GM18499 (cell line): ENCODE data around the gene DHRS3.

Experiments used
- ATAC-seq: cut with Tn5 transposase; IDR thresholded peaks from one replicate; pipeline ENCODE4 v1.9.1; 2021; ENCODE audit warnings: moderate number of reproducible peaks; ENCODE audit not compliant: insufficient read depth, unreplicated experiment

Gene DHRS3

DNA sequence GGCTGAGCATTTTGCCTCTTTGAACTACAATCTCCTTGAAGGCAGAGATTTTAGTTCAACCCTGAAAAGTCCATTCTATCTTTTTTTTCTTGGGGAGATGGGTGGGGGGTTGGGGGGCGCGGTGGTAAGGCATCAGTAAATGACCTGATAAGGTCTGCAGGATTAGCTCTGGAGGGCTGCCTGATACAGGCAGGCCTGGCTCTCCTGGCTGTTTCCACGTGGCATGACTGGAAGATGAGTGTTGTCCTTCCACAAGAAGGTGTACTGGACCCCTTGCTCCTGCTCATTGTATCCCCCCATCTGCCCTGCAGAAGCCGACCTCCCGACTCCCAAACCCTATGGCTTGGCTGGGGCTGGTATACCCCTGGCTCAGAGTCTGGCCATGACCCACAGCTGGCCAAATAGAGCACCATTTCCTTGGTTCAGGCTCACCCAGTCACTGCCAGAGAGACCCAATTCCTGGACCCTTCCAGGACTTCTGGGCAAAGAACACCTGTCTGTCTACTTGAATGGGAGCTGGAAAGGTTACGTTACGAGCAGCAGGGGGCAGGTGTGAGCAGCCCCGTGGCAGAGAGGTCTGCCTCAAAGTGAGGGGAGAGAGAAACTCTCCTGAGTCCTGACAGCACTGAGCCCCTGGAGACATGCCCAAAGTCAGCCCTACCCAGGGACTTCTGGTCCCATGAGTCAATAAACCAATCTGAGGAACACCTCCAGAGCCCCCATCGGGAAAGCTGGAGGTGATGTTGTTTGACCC lies 17.0 kb downstream of the DHRS3 start:
- no peak for ATAC-seq

DNA sequence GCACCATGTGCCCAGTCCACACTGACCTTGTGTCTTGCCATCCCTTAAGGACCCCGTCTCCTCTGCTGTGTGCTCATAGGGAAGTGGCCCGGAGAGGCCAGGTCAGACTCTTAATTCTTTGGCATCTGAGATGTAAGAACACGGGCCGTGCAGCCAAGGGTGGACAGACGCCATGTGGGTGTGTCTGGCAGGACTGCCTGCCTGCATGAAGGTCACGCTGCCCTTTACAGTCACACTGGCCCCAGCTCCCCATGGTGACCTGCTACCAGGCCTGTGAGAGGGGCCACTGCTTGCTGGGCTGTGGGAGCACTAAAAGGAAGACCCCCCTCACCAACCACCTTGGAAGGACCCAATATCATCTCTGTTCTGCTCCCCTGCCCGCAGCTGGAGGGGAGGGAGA lies 17.7 kb downstream of the DHRS3 start:
- no peak for ATAC-seq

DNA sequence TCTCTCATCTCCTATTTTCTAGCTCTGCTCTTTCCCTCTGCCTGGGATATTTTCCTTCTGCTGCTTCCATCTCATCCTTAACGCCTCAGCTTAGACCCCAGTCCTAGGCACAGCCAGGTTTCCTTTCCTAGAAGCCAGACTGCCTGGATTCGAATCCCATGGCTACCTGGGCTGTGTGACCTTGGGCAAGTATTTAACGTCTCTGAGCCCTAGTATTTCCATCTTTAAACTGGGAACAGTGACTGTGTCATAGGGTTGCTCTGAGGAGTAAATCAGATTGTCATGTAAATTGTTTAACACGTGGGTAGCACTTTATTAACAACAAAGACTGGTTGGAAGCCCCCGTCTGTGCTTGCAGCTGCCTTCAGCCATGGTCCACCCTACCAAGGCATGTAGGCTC lies 18.4 kb downstream of the DHRS3 start:
- no peak for ATAC-seq

DNA sequence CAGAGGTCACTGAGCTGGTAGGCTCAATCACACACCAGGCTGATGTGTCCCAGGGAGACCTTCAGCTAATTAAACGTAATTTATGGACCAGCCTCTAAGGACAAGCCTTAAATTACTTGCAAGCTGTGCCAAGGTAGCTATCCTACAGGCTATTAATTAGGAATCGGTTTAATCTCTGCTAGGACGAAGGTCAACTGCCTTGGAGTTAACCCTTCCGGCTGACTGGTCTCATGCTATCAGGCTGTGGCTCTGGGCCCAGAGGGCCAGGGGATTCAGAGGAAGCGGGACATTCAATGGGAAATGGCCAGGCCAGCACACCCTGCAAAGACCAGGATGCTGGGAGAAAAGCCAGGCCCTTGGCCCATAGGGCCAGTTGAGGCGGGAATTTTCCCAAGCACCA lies 19.0 kb downstream of the DHRS3 start:
- ATAC-seq, result no peak

DNA sequence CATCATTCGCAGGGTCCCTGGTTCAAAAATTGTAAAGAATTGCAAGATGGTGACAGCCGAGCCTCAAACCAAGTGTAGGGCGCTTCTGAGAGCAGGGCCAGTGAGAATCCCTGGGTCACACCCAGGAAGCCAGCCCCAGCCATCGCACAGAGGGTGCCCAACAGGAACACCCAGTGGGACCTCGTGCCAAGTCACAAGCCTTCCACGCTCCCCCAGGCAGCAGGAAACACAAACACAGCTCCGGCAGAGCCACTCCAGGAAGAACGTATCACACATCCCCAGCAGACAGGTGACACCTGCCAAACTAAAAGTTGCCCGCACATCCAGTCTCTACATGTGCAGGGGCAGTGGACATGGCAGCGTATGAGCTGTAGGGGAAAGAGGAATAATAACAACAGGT lies 20.2 kb downstream of the DHRS3 start:
- no peak for ATAC-seq

DNA sequence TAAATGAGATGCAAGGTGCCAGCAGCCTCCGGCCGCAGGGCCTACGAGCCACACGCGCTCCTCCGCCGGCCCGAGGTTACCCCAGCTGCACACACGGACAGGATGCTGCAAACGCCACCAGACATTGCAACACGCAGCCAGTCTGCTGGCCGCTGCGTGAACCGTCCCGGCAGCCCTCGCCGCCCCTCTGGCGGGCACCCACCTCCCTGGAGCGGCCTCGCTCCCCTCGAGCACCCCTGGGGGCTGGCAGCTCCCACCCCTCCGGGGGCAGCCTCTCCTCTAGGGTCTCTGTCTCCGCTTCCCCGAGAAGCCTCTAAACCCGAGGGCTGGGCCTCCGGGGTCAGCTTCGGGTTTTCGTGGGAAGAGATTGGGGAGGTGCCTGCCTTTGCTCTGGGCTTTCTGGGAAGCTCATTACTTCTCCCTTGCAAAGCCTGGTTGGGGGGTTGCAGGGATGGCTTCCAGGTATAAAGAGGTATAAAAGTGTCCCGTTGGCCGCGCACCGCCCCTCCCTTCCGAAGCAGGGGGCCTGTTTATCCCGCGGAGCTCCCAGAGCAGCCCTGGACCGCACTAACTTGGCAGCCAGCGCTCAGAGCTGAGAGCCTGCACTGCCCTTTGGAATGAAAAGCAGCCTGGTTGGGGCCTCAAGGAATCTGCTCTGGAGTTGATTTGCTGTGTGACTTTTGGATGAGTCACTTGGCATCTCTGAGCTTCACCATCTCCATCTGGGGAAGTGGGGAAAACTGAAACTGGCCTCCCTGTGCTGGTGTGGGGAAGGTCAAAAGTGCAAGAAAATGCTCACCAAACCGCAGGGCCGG lies 21.8 kb downstream of the DHRS3 start:
- ATAC-seq, result no peak

DNA sequence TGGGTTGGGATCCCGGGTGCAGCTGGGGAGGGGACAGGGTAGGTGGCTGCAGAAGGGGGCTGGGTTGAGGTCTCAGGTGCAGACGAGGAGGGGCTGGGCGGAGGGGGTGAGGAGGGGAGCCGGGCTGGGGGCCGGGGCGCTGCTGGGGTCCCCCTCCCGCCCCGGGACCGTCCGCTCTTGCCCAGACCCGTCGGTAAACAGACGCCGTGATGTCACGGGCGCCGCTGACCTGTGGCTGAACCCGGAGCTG lies 22.3 kb downstream of the DHRS3 start:
- no peak for ATAC-seq

DNA sequence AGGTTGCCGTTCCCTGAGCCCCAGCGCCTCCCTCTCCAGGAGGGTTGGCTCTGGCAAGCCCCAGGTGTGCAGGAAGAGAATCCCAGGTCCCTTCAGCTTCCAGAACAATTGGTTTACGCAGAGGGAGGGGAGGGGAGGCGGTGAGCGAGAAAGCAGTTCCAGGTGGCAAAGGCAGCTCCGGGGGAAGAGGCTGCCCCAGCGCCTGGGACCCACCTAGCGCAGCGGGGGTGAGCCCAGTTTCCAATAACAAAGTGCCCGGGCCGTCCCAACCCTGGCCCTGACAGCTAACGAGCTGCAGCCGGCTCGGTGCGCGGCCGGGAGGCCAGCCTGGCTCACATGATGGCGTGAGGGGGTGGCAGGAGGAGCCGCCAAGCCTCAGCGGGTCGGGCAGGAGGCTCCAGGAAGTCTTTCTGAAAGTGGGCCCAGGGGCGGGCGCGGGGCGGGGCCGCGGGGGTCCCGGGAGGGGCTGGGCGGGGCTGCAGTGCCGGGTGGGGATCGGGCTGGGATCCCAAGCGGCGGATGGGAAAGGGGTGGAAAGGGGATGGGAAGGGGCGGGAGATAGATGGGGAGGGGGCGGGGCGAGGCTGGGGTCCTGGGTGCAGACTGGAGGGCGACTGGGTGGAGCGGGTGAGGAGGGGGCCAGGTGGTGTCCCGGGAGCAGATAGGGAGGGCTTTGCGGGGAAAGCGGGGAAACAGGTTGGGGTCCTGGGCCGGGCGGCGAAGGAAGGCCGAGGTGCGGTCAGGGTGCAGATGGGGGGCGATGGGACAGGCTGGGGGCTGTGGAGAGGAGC lies 22.8 kb downstream of the DHRS3 start:
- ATAC-seq, result no peak

- no peak for ATAC-seq
Observed at GRCh38 chr1:12594490-12594889, 23.5 kb downstream of the DHRS3 start.

GRCh38 chr1:12593621-12594066 lies 24.4 kb downstream of the DHRS3 start:
- ATAC-seq, result no peak

DNA sequence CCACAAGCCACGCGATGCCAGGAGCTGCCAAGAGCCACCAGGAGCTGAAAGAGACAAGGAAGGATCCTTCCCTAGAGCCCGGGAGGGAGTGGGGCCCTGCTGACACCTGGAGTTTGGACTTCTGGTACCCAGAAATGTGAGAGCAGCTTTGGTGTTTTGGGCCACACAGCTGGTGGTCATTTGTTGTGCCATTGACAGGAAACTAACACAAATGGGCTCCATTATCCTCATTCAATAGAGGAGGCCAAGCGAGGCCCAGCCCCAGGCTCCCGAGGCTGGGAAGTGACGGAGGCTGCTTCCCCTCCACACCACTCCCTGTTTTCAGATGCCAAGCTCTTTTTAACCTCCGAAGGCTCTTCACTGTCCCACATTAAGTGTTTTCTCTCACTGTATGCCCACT lies 25.5 kb downstream of the DHRS3 start:
- no peak for ATAC-seq

DNA sequence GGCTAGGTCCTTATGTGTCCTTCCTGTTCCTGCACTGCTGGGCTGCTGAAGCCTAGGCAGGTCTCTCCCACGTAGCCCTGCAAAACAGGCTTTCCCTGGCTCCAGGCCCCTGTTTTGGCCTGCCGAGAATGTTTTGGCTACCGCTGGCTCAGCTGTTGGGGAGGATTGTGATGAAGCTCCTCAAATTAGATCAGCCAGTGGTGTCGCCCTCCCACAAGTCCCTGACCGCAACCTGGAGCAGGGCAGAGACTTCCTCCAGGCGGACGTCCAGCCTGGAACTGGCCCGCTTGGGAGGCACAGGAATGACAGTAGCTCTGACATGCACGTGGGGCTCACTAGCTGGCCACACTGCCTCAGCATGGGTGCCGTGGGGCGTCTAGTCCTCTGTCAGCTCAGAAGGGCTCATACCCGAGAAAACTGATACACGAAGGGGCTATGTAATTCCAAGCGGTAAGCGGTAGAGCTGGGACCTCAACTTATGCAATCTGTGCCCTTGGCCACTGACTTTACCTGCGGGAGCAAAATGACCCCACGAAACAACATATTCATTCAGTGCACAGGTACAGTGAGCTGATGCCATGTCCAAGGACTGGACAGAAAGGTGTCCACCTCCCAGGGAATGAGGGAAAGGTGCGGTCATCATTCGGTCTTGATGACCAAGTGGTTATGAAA lies 26.6 kb downstream of the DHRS3 start:
- ATAC-seq, result no peak

- no peak for ATAC-seq
Observed at GRCh38 chr1:12588695-12589094, 29.3 kb downstream of the DHRS3 start.

- ATAC-seq, result no peak
Observed at GRCh38 chr1:12587981-12588640, 29.9 kb downstream of the DHRS3 start.

DNA sequence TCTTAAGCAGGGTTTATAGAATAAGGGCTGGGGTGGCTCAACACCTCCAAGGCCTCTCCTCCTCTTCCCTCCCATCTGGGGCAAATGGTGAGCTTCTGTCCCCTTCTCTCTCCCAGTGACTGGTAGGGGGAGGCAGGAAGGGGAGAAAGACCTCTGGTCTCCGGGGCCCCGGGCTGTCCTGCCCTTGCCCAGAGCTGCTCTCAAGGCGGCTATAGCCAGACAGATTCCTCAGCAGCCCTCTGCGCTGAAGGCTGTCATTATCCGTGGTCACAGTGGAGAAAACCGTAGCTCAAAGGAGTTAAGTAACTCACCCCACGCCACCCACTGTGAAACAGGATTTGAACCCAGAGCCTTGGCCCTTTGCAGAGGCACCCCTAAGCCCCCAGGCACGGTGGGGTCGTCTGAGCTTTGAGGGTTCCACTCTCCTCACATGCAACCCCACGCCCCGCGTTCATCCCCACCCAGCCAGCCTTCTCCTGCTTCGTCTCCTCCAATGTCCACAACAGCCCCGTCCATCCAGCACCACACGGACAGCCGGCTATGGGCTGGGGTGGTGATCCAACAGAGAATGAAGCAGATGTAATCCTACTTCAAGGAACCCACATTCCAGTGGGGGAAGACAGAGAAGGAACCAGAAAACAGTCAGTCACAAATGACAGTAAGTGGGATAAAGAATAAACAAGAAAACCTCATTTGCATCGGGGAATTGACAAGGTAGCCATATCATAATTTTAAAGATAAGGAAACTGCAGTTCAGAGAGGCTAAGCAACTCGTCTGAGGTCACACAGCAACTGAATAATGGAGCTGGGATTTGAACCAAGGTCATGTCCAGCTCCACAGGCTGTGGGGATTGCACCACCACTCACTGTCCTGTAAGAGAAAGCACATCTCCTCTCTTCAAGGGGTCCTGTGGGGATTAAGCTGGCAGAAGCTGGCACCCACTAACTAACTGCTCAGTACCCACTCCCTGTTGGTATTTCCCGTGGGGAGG lies 31.8 kb downstream of the DHRS3 start:
- ATAC-seq, result no peak

DNA sequence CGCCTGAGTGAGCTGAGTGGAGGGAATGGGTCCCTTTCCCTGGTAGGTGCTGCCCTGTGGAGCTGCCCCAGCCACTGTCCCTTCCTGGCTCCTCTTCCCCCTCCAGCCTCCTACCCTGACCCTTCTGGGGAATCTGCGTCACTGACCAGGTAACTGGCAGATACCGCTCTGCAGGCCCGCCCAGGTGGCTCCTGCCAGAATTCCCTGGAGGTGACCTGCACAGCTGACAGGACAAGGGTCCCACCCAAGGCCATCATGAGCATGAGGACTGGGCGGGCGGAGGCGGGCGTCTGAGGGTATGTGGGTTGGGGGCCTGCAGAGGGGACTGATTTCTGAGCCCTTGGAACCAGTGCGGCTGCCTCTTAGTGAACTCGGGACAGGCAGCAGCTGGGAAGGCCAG lies 32.5 kb downstream of the DHRS3 start:
- no peak for ATAC-seq

DNA sequence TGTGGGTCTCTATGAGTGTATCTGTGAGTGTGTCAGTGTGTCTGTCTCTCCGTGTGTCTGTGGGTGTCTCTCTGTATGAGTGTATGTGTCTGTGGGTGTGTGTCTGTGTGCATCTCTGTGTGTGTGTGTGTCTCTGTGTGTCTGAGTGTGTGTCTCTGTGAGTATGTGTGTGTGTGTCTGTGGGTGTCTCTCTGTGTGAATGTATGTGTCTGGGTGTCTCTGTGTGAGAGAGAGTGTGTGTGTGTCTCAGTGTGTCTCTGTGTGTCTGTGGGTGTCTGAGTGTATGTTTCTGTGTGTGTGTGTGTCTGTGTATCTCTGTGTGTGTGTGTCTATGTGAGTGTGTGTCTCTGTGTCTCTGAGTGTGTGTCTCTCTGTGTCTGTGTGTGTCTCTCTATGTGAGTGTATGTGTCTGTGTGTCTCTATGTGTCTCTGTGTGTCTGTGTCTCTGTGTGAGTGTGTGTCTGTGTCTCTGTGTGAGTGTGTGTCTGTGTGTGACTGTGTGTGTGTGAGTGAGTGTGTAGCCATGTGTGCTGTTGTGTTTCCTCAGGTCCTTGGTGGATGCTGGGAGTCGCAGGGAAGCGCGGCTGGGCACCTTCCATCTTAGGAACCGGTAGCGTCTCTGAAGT lies 33.0 kb downstream of the DHRS3 start:
- no peak for ATAC-seq

- ATAC-seq, result no peak
Observed at GRCh38 chr1:12583484-12583883, 34.5 kb downstream of the DHRS3 start.

GRCh38 chr1:12582649-12583048 lies 35.4 kb downstream of the DHRS3 start:
- no peak for ATAC-seq
